Mesenchymal stem cell (in vitro differentiated cells and primary cell): Measurements from ENCODE around the gene ARPP19.

Source experiments
- DNase-seq: peaks from one replicate; pipeline ENCODE4 v3.0.0-alpha.2; 2013
- H2AFZ ChIP-seq: one replicate; pipeline ENCODE4 v1.6.1; 2013; ENCODE audit warnings: low read depth, mild to moderate bottlenecking, control low read depth, inconsistent platforms, low read length, moderate library complexity
- H2AK5ac ChIP-seq: 2 replicates; pipeline ENCODE4 v1.6.1; 2013; ENCODE audit warnings: low read length, moderate library complexity, mild to moderate bottlenecking, inconsistent platforms; ENCODE audit not compliant: severe bottlenecking
- H2BK120ac ChIP-seq: one replicate; pipeline ENCODE4 v1.6.1; 2013; ENCODE audit warnings: low read depth, mild to moderate bottlenecking, inconsistent platforms, low read length, moderate library complexity
- H2BK12ac ChIP-seq, 2 experiments: one replicate each; pipeline ENCODE4 v1.6.1; 2013; ENCODE audit warnings: inconsistent platforms in 2 of 2, low read length in 2 of 2, mild to moderate bottlenecking in 2 of 2, moderate library complexity in 2 of 2, control low read depth in 1 of 2
- H2BK15ac ChIP-seq: one replicate; pipeline ENCODE4 v1.6.1; 2013; ENCODE audit warnings: mild to moderate bottlenecking, low read depth, inconsistent platforms; ENCODE audit not compliant: poor library complexity, severe bottlenecking
- H2BK5ac ChIP-seq: 2 replicates; pipeline ENCODE4 v1.6.1; 2013; ENCODE audit warnings: low read depth, mild to moderate bottlenecking, low read length, control low read depth, inconsistent platforms; ENCODE audit not compliant: poor library complexity, severe bottlenecking
- H3K14ac ChIP-seq, 2 experiments: one replicate each; pipeline ENCODE4 v1.6.1; 2013; ENCODE audit warnings: inconsistent platforms in 2 of 2, low read length in 2 of 2, control low read depth in 1 of 2, mild to moderate bottlenecking in 1 of 2, moderate library complexity in 1 of 2
- H3K18ac ChIP-seq, 2 experiments: one replicate each; pipeline ENCODE4 v1.6.1; 2013; ENCODE audit warnings: inconsistent platforms in 2 of 2, low read length in 2 of 2, control low read depth in 1 of 2, low read depth in 1 of 2, mild to moderate bottlenecking in 1 of 2
- H3K23ac ChIP-seq, 2 experiments: one replicate each; pipeline ENCODE4 v1.6.1; 2013; ENCODE audit warnings: inconsistent platforms in 2 of 2, low read length in 2 of 2, mild to moderate bottlenecking in 2 of 2, moderate library complexity in 2 of 2, control low read depth in 1 of 2
- H3K27ac ChIP-seq: 2 replicates; pipeline ENCODE4 v1.5.1; 2013; ENCODE audit warnings: mild to moderate bottlenecking, moderate library complexity, low read length, control low read depth, inconsistent platforms; ENCODE audit not compliant: poor library complexity, severe bottlenecking
- H3K27me3 ChIP-seq, 2 experiments: 2 replicates each; pipeline versions ENCODE4 v1.6.1 to v1.7.0; 2013; ENCODE audit warnings: low read length in 2 of 2, mild to moderate bottlenecking in 2 of 2, moderate library complexity in 2 of 2, control low read depth in 1 of 2, inconsistent platforms in 1 of 2; ENCODE audit not compliant: control insufficient read depth in 1 of 2, insufficient read depth in 1 of 2
- H3K36me3 ChIP-seq, 2 experiments: 2 replicates each; pipeline versions ENCODE4 v1.6.1 to v1.7.0; 2013; ENCODE audit warnings: low read length in 2 of 2, control low read depth in 1 of 2, inconsistent platforms in 1 of 2, low read depth in 1 of 2, mild to moderate bottlenecking in 1 of 2; ENCODE audit not compliant: insufficient read depth in 2 of 2, control insufficient read depth in 1 of 2
- H3K4ac ChIP-seq, 2 experiments: one replicate each; pipeline ENCODE4 v1.6.1; 2013; ENCODE audit warnings: inconsistent platforms in 2 of 2, low read length in 2 of 2, mild to moderate bottlenecking in 2 of 2, moderate library complexity in 2 of 2, control low read depth in 1 of 2, low read depth in 1 of 2
- H3K4me1 ChIP-seq: 2 replicates; pipeline ENCODE4 v1.6.1; 2013; ENCODE audit warnings: low read depth, low read length, control low read depth; ENCODE audit not compliant: control insufficient read depth, insufficient read depth
- H3K4me2 ChIP-seq: 2 replicates; pipeline ENCODE4 v1.6.1; 2013; ENCODE audit warnings: low read length, mild to moderate bottlenecking, inconsistent platforms; ENCODE audit not compliant: poor library complexity, severe bottlenecking
- H3K4me3 ChIP-seq, 2 experiments: 2 replicates each; pipeline versions ENCODE4 v1.5.1 to v1.7.0; 2013; ENCODE audit warnings: low read length in 2 of 2, mild to moderate bottlenecking in 2 of 2, control low read depth in 1 of 2, low read depth in 1 of 2; ENCODE audit not compliant: insufficient read depth in 1 of 2
- H3K79me1 ChIP-seq: replicated peaks from 2 replicates; pipeline ENCODE4 v1.6.1; 2013; ENCODE audit warnings: mild to moderate bottlenecking, control low read depth, low read length, inconsistent platforms; ENCODE audit not compliant: poor library complexity, severe bottlenecking
- H3K9ac ChIP-seq: 2 replicates; pipeline ENCODE4 v1.7.0; 2013; ENCODE audit warnings: mild to moderate bottlenecking, low read length, moderate library complexity
- H3K9me3 ChIP-seq: 2 replicates; pipeline ENCODE4 v1.7.0; 2013; ENCODE audit warnings: mild to moderate bottlenecking, low read length; ENCODE audit not compliant: control insufficient read depth
- H4K8ac ChIP-seq: one replicate; pipeline ENCODE4 v1.6.1; 2013; ENCODE audit warnings: inconsistent platforms, mild to moderate bottlenecking, low read length, moderate library complexity
- H4K91ac ChIP-seq: one replicate; pipeline ENCODE4 v1.6.1; 2013; ENCODE audit warnings: mild to moderate bottlenecking, low read length, inconsistent platforms
- WGBS: methylation state at CpG from one replicate; pipeline ENCODE4 v1.1.7; 2013; ENCODE audit warnings: mixed read lengths; 5-methylcytosine and 5-hydroxymethylcytosine counted together

Gene ARPP19

GRCh38 chr15:52506549-52506948 is 62.3 kb downstream of the ARPP19 start:
- no peak overlapping the region for H3K14ac ChIP-seq
- H3K36me3 ChIP-seq = no peaks in the 10 kb centered on the region
- H3K27ac ChIP-seq = no peak overlapping the region
- H2AK5ac ChIP-seq = no peak overlapping the region
- H3K4me1 ChIP-seq = no peaks in the 10 kb centered on the region
- H3K4me2 ChIP-seq = no peak overlapping the region
- no peak overlapping the region for H4K91ac ChIP-seq
- no peak overlapping the region for H3K9ac ChIP-seq
- H3K9me3 ChIP-seq = no peaks in the 10 kb centered on the region
- peaks cover 20% of the 10 kb centered on the region for H3K79me1 ChIP-seq
- H4K8ac ChIP-seq = no peak overlapping the region
- H3K4ac ChIP-seq = no peak overlapping the region
- H3K4me3 ChIP-seq = no peak overlapping the region
- H2BK15ac ChIP-seq = no peak overlapping the region
- 78% methylated on average over 6 of the region's 6 CpGs for WGBS
- no peak overlapping the region for H2BK5ac ChIP-seq
- no peak overlapping the region for H2BK120ac ChIP-seq
- DNase-seq = no peak
- H3K18ac ChIP-seq = no peak overlapping the region
- H3K27me3 ChIP-seq = no peaks in the 10 kb centered on the region
- H2AFZ ChIP-seq = no peak overlapping the region
- H3K23ac ChIP-seq = no peak overlapping the region
- H2BK12ac ChIP-seq = no peak overlapping the region

GRCh38 chr15:52505151-52505550 is 63.7 kb downstream of the ARPP19 start:
- H3K4me1 ChIP-seq = no peaks in the 10 kb centered on the region
- H4K8ac ChIP-seq = no peak overlapping the region
- H3K79me1 ChIP-seq = peaks cover 19% of the 10 kb centered on the region
- H2AK5ac ChIP-seq = no peak overlapping the region
- H3K9ac ChIP-seq = no peak overlapping the region
- H3K18ac ChIP-seq = no peak overlapping the region
- no peak overlapping the region for H3K27ac ChIP-seq
- H3K27me3 ChIP-seq = no peaks in the 10 kb centered on the region
- no peaks in the 10 kb centered on the region for H3K9me3 ChIP-seq
- no peak overlapping the region for H3K23ac ChIP-seq
- no peak overlapping the region for H2BK5ac ChIP-seq
- no peak overlapping the region for H2BK12ac ChIP-seq
- H2BK15ac ChIP-seq = no peak overlapping the region
- no peak for DNase-seq
- H2BK120ac ChIP-seq = no peak overlapping the region
- no peak overlapping the region for H3K4me2 ChIP-seq
- no peak overlapping the region for H4K91ac ChIP-seq
- H3K4ac ChIP-seq = no peak overlapping the region
- no peak overlapping the region for H3K4me3 ChIP-seq
- WGBS = 98% methylated on average over 6 of the region's 6 CpGs
- no peak overlapping the region for H2AFZ ChIP-seq
- H3K36me3 ChIP-seq = no peaks in the 10 kb centered on the region
- no peak overlapping the region for H3K14ac ChIP-seq

DNA sequence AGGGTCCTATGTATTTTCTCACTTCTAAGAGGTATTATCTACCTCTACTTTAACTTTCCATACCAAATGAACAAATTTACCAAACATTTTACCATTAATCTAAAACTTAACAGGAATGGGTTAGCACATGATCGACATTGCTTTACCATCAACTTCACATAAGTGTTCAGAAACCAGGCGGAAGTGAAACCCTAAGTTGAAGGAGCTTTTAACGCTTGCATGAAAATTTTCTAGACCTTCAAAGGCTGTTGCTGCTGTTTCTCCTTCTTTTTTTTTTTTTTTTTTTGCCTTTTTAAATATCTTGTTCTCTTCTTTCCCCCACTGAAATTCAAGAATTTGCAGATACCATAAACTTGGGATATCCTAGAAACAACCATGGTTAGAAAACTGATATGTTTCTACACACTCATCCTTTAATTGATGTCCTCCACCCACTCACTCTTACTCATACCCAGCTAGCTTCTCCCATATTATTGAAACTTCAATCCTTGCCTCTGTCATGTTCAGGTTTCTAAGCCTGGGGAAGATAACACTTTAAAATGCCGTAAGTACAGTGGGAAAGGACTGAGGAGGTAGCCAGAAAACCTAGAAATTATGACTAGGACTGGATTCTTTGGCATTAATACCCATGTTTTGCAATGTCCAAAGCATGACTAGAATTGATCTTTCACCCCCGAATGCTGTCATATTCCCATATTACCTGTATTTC is 64.9 kb downstream of the ARPP19 start:
- H4K8ac ChIP-seq = no peak overlapping the region
- H2BK5ac ChIP-seq = no peak overlapping the region
- H3K79me1 ChIP-seq = peaks cover 21% of the 10 kb centered on the region
- no peak overlapping the region for H2AK5ac ChIP-seq
- H3K4ac ChIP-seq = no peak overlapping the region
- DNase-seq = no peak
- H3K23ac ChIP-seq = no peak overlapping the region
- no peaks in the 10 kb centered on the region for H3K9me3 ChIP-seq
- H3K27ac ChIP-seq = no peak overlapping the region
- H3K18ac ChIP-seq = no peak overlapping the region
- H4K91ac ChIP-seq = no peak overlapping the region
- H2BK15ac ChIP-seq = no peak overlapping the region
- no peak overlapping the region for H3K14ac ChIP-seq
- H3K4me2 ChIP-seq = no peak overlapping the region
- no peak overlapping the region for H2BK120ac ChIP-seq
- H3K9ac ChIP-seq = no peak overlapping the region
- H3K27me3 ChIP-seq = no peaks in the 10 kb centered on the region
- no peak overlapping the region for H2BK12ac ChIP-seq
- no peak overlapping the region for H3K4me3 ChIP-seq
- no peak overlapping the region for H2AFZ ChIP-seq
- H3K4me1 ChIP-seq = no peaks in the 10 kb centered on the region
- H3K36me3 ChIP-seq = no peaks in the 10 kb centered on the region
- WGBS = 95% methylated on average over 5 of the region's 5 CpGs

DNA sequence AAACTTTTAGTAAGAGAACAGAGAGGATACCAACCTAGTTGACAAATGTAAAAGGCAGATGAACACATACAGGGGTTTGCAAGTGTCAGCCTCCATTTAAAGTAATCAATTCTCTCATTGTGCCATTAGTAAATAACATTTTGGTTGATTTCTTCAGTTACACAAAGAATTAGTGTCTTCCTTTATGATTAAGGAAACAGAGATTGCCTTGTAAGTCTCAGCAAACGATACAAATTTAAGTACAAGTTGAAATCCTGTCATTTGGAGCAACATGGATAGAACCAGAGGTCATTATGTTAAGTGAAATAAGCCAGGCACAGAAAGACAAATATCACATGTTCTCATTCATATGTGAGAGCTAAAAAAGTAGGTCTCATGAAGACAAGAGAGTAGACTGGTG is 66.2 kb downstream of the ARPP19 start:
- no peak overlapping the region for H3K27ac ChIP-seq
- H3K23ac ChIP-seq = no peak overlapping the region
- no peak overlapping the region for H3K4ac ChIP-seq
- H4K8ac ChIP-seq = no peak overlapping the region
- no peak overlapping the region for H2BK12ac ChIP-seq
- 100% methylated on average over 1 of the region's 1 CpG for WGBS
- no peak overlapping the region for H2BK5ac ChIP-seq
- H3K4me1 ChIP-seq = no peaks in the 10 kb centered on the region
- H2AK5ac ChIP-seq = no peak overlapping the region
- no peak overlapping the region for H2BK15ac ChIP-seq
- no peaks in the 10 kb centered on the region for H3K27me3 ChIP-seq
- H2BK120ac ChIP-seq = no peak overlapping the region
- H3K14ac ChIP-seq = no peak overlapping the region
- no peak overlapping the region for H2AFZ ChIP-seq
- H3K36me3 ChIP-seq = no peaks in the 10 kb centered on the region
- no peaks in the 10 kb centered on the region for H3K9me3 ChIP-seq
- no peak overlapping the region for H3K18ac ChIP-seq
- H3K9ac ChIP-seq = no peak overlapping the region
- DNase-seq = no peak
- H4K91ac ChIP-seq = no peak overlapping the region
- H3K4me3 ChIP-seq = no peak overlapping the region
- no peak overlapping the region for H3K4me2 ChIP-seq
- H3K79me1 ChIP-seq = peaks cover 21% of the 10 kb centered on the region
